Endothelial cell of umbilical vein (primary cell): Measurements from ENCODE around the gene GRID2.
"Not testable (repeated sequence)": the region's sequence is repeated elsewhere in the genome, so short reads cannot be mapped to it uniquely, and the experiment has no call there.

Source experiments
- EZH2 ChIP-seq: IDR thresholded peaks from 2 replicates; pipeline ENCODE4 v1.6.1; 2012; ENCODE audit warnings: borderline replicate concordance, low read depth, mild to moderate bottlenecking, moderate library complexity, low read length, inconsistent platforms; ENCODE audit not compliant: severe bottlenecking
- FOS ChIP-seq: IDR thresholded peaks from 2 replicates; pipeline ENCODE4 v1.6.1; 2011; ENCODE audit warnings: mild to moderate bottlenecking, low read length, moderate library complexity, borderline replicate concordance; ENCODE audit not compliant: insufficient read depth
- JUN ChIP-seq: IDR thresholded peaks from 2 replicates; pipeline ENCODE4 v1.6.1; 2011; ENCODE audit warnings: borderline replicate concordance, low read depth; ENCODE audit not compliant: insufficient read length, insufficient read depth
- MYC ChIP-seq: IDR thresholded peaks from one replicate; pipeline ENCODE4 v1.6.1; 2011; ENCODE audit warnings: mild to moderate bottlenecking, low read depth, low read length
- POLR2A ChIP-seq: IDR thresholded peaks from 2 replicates; pipeline ENCODE4 v1.6.1; 2012; ENCODE audit warnings: low read depth, mild to moderate bottlenecking, control low read depth, low read length
- POLR2AphosphoS5 ChIP-seq: IDR thresholded peaks from 2 replicates; pipeline ENCODE4 v1.6.1; 2012; ENCODE audit warnings: low read depth, mild to moderate bottlenecking, control low read depth, low read length, moderate library complexity; ENCODE audit not compliant: insufficient read depth
- TF ChIP-seq, protein P1 (sequence below), 2 donors: IDR thresholded peaks; 1 replicate in 1 of 2; 2 replicates in 1 of 2; pipeline ENCODE4 v1.5.1; 2011; ENCODE audit warnings: low read length in 2 of 2, mild to moderate bottlenecking in 2 of 2, moderate library complexity in 2 of 2, control low read depth in 1 of 2, inconsistent platforms in 1 of 2, low read depth in 1 of 2; ENCODE audit not compliant: insufficient read depth in 1 of 2; ENCODE audit errors: extremely low read depth in 1 of 2
- TF ChIP-seq, protein P2 (sequence below): IDR thresholded peaks from 2 replicates; pipeline ENCODE4 v1.6.1; 2011; ENCODE audit not compliant: insufficient read depth, insufficient read length

DNA sequence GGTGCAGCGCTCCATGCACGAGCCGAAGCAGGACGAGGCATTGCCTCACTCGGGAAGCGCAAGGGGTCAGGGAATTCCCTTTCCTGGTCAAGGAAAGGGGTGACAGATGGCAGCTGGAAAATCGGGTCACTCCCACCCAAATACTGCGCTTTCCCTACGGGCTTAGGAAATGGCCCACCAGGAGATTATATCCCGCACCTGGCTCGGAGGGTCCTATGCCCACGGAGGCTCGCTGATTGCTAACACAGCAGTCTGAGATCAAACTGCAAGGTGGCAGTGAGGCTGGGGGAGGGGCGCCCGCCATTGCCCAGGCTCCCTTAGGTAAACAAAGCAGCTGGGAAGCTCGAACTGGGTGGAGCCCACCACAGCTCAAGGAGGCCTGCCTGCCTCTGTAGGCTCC, 1373.2 kb downstream of the GRID2 start:
- TF ChIP-seq EZH2, POLR2A, POLR2AphosphoS5, FOS, MYC, JUN: not testable (repeated sequence)
- TF ChIP-seq, protein P1, sequence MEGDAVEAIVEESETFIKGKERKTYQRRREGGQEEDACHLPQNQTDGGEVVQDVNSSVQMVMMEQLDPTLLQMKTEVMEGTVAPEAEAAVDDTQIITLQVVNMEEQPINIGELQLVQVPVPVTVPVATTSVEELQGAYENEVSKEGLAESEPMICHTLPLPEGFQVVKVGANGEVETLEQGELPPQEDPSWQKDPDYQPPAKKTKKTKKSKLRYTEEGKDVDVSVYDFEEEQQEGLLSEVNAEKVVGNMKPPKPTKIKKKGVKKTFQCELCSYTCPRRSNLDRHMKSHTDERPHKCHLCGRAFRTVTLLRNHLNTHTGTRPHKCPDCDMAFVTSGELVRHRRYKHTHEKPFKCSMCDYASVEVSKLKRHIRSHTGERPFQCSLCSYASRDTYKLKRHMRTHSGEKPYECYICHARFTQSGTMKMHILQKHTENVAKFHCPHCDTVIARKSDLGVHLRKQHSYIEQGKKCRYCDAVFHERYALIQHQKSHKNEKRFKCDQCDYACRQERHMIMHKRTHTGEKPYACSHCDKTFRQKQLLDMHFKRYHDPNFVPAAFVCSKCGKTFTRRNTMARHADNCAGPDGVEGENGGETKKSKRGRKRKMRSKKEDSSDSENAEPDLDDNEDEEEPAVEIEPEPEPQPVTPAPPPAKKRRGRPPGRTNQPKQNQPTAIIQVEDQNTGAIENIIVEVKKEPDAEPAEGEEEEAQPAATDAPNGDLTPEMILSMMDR (IDR thresholded peaks at IDR 0.05; ENCODE audit: extremely low read depth in 1 of 2, insufficient read depth in 1 of 2, low read depth in 1 of 2, low read length in 2 of 2), result not testable (repeated sequence)
- TF ChIP-seq, protein P2, sequence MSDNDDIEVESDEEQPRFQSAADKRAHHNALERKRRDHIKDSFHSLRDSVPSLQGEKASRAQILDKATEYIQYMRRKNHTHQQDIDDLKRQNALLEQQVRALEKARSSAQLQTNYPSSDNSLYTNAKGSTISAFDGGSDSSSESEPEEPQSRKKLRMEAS, result not testable (repeated sequence)
